GM21515 (cell line): ENCODE data around the gene DPP9.

ENCODE experiments used
- ATAC-seq: cut with Tn5 transposase; IDR thresholded peaks from one replicate; pipeline ENCODE4 v1.9.1; 2021; ENCODE audit not compliant: unreplicated experiment

DPP9 gene

GRCh38 chr19:4710281-4710600 lies 13.4 kb downstream of the DPP9 start:
- no peak for ATAC-seq

- ATAC-seq: no peak
These were observed 14.0 kb downstream of the DPP9 start for GRCh38 chr19:4709440-4710280.

GRCh38 chr19:4707956-4708650 lies 15.5 kb downstream of the DPP9 start:
- ATAC-seq: no peak

- ATAC-seq: no peak
These were observed 16.3 kb downstream of the DPP9 start for GRCh38 chr19:4707322-4707721.

- ATAC-seq: no peak
These were observed 18.1 kb downstream of the DPP9 start for GRCh38 chr19:4705413-4706131.

- ATAC-seq: no peak
These were observed 19.3 kb downstream of the DPP9 start for GRCh38 chr19:4704317-4704673.

GRCh38 chr19:4703671-4704316 lies 19.8 kb downstream of the DPP9 start:
- no peak for ATAC-seq

- no peak for ATAC-seq
These were observed 20.9 kb downstream of the DPP9 start for GRCh38 chr19:4702764-4703163.

GRCh38 chr19:4701557-4701956 lies 22.1 kb downstream of the DPP9 start:
- ATAC-seq: no peak

- no peak for ATAC-seq
These were observed 23.0 kb downstream of the DPP9 start for GRCh38 chr19:4700693-4700970.

GRCh38 chr19:4699826-4700692 lies 23.6 kb downstream of the DPP9 start:
- ATAC-seq: no peak

- ATAC-seq: no peak
These were observed 26.3 kb downstream of the DPP9 start for GRCh38 chr19:4697304-4697703.

- ATAC-seq: no peak
These were observed 28.4 kb downstream of the DPP9 start for GRCh38 chr19:4695224-4695731.

GRCh38 chr19:4694211-4694987 lies 29.2 kb downstream of the DPP9 start:
- ATAC-seq: no peak

- ATAC-seq: no peak
These were observed 30.0 kb downstream of the DPP9 start for GRCh38 chr19:4693471-4694121.

- no peak for ATAC-seq
These were observed 30.6 kb downstream of the DPP9 start for GRCh38 chr19:4693078-4693350.

- ATAC-seq: no peak
These were observed 31.2 kb downstream of the DPP9 start for GRCh38 chr19:4692251-4693077.

GRCh38 chr19:4691373-4691772 lies 32.3 kb downstream of the DPP9 start:
- ATAC-seq: no peak

- ATAC-seq: no peak
These were observed 33.3 kb downstream of the DPP9 start for GRCh38 chr19:4690361-4690760.
